Endothelial cell of umbilical vein (primary cell): ENCODE results near the gene BNIPL. TPM values are rescaled to one million over a fixed set of nuclear protein-coding genes. Genes with fewer than 3 reads are reported as not detected.

Experiments
- BruUV-seq: library from RNA; stranded (reverse); fragments of 400-500 nt; replicated peaks from 2 replicates; lab custom pipeline; 2021; lab: Mats Ljungman, UMichigan
- CTCF ChIA-PET: fragments of 300-600, 350-600 bp; sonication (Branson Sonifier 250); formaldehyde crosslinking; loops from one replicate; lab custom pipeline; 2021; ENCODE audit warnings: antibody characterized with exemption, inconsistent platforms; lab: Charles Lee
- POLR2A ChIA-PET: fragments of 300-600, 350-600 bp; sonication (Branson Sonifier 250); formaldehyde crosslinking; loops from one replicate; lab custom pipeline; 2021; ENCODE audit warnings: antibody characterized with exemption, inconsistent platforms; lab: Charles Lee
- DNase-seq: peaks from one replicate; pipeline ENCODE4 v3.0.0-alpha.2; 2011; ENCODE audit warnings: low read depth, low spot score
- FAIRE-seq: peaks from 2 replicates; lab custom pipeline; 2011; peaks lifted over from hg19 to GRCh38; lab: Jason Lieb, UNC
- H2AFZ ChIP-seq: 2 replicates; pipeline ENCODE4 v1.6.0; 2012; ENCODE audit warnings: low read depth, low read length, control low read depth, inconsistent platforms
- H3K27ac ChIP-seq: 2 replicates; pipeline ENCODE4 v1.5.1; 2011; ENCODE audit warnings: low read depth, mild to moderate bottlenecking, control low read depth, low read length, moderate library complexity; ENCODE audit not compliant: insufficient read depth
- H3K27me3 ChIP-seq, 2 experiments: 2 replicates each; pipeline versions ENCODE4 v1.6.0 to v1.6.1; 2011; ENCODE audit warnings: low read length in 2 of 2, mixed read lengths in 1 of 2; ENCODE audit not compliant: control insufficient read depth in 2 of 2, insufficient read depth in 2 of 2
- H3K36me3 ChIP-seq, 2 experiments: 2 replicates in 1 of 2; 3 replicates in 1 of 2; pipeline ENCODE4 v1.5.1; 2011; ENCODE audit warnings: low read length in 2 of 2, mild to moderate bottlenecking in 1 of 2, moderate library complexity in 1 of 2; ENCODE audit not compliant: control insufficient read depth in 2 of 2, insufficient read depth in 2 of 2; ENCODE audit errors: extremely low read depth in 1 of 2
- H3K4me1 ChIP-seq: 3 replicates; pipeline ENCODE4 v1.5.1; 2011; ENCODE audit warnings: mild to moderate bottlenecking, low read length; ENCODE audit not compliant: control insufficient read depth, insufficient read depth; ENCODE audit errors: extremely low read depth
- H3K4me2 ChIP-seq: 2 replicates; pipeline ENCODE4 v1.6.1; 2011; ENCODE audit warnings: low read length, control low read depth, mixed read lengths; ENCODE audit not compliant: insufficient read depth
- H3K4me3 ChIP-seq, 3 experiments: fragments of 200-600 bp in 1 of 3; sonication (generic), shearing (Covaris generic) in 1 of 3; replicated peaks in 1 of 3; 2 replicates each; pipeline ENCODE4 v1.5.1; 2011 to 2016; ENCODE audit warnings: control low read depth in 3 of 3, low read length in 3 of 3, mild to moderate bottlenecking in 2 of 3, inconsistent platforms in 1 of 3, low read depth in 1 of 3, moderate library complexity in 1 of 3; ENCODE audit not compliant: insufficient read depth in 1 of 3
- H3K79me2 ChIP-seq: 2 replicates; pipeline ENCODE4 v1.6.0; 2012; ENCODE audit warnings: low read length, inconsistent platforms; ENCODE audit not compliant: control insufficient read depth, insufficient read depth
- H3K9ac ChIP-seq: replicated peaks from 2 replicates; pipeline ENCODE3; 2011; ENCODE audit warnings: low read length, control low read depth; ENCODE audit not compliant: insufficient read depth; ENCODE audit errors: extremely low read depth
- H3K9me1 ChIP-seq: replicated peaks from 3 replicates; pipeline ENCODE4 v1.6.0; 2011; ENCODE audit warnings: mild to moderate bottlenecking, low read length; ENCODE audit not compliant: control insufficient read depth, insufficient read depth; ENCODE audit errors: extremely low read depth
- H3K9me3 ChIP-seq: replicated peaks from 2 replicates; pipeline ENCODE4 v1.5.1; 2012; ENCODE audit warnings: low read length, inconsistent platforms; ENCODE audit not compliant: control insufficient read depth, insufficient read depth
- H4K20me1 ChIP-seq: replicated peaks from 2 replicates; pipeline ENCODE3; 2011; ENCODE audit warnings: mild to moderate bottlenecking, low read length; ENCODE audit not compliant: control insufficient read depth, insufficient read depth; ENCODE audit errors: extremely low read depth
- CTCF ChIP-seq, 2 donors: IDR thresholded peaks; 1 replicate in 1 of 2; 2 replicates in 1 of 2; pipeline ENCODE4 v1.5.1; 2011; ENCODE audit warnings: low read length in 2 of 2, mild to moderate bottlenecking in 2 of 2, moderate library complexity in 2 of 2, control low read depth in 1 of 2, inconsistent platforms in 1 of 2, low read depth in 1 of 2; ENCODE audit not compliant: insufficient read depth in 1 of 2; ENCODE audit errors: extremely low read depth in 1 of 2
- EZH2 ChIP-seq: IDR thresholded peaks from 2 replicates; pipeline ENCODE4 v1.6.1; 2012; ENCODE audit warnings: borderline replicate concordance, low read depth, mild to moderate bottlenecking, moderate library complexity, low read length, inconsistent platforms; ENCODE audit not compliant: severe bottlenecking
- FOS ChIP-seq: IDR thresholded peaks from 2 replicates; pipeline ENCODE4 v1.6.1; 2011; ENCODE audit warnings: mild to moderate bottlenecking, low read length, moderate library complexity, borderline replicate concordance; ENCODE audit not compliant: insufficient read depth
- GATA2 ChIP-seq: IDR thresholded peaks from 2 replicates; pipeline ENCODE4 v1.7.0; 2011; ENCODE audit warnings: low read depth, mild to moderate bottlenecking, moderate library complexity, mixed read lengths, low read length; ENCODE audit not compliant: insufficient read length, insufficient read depth
- JUN ChIP-seq: IDR thresholded peaks from 2 replicates; pipeline ENCODE4 v1.6.1; 2011; ENCODE audit warnings: borderline replicate concordance, low read depth; ENCODE audit not compliant: insufficient read length, insufficient read depth
- MYC ChIP-seq: IDR thresholded peaks from one replicate; pipeline ENCODE4 v1.6.1; 2011; ENCODE audit warnings: mild to moderate bottlenecking, low read depth, low read length
- POLR2A ChIP-seq: IDR thresholded peaks from 2 replicates; pipeline ENCODE4 v1.6.1; 2012; ENCODE audit warnings: low read depth, mild to moderate bottlenecking, control low read depth, low read length
- POLR2AphosphoS5 ChIP-seq: IDR thresholded peaks from 2 replicates; pipeline ENCODE4 v1.6.1; 2012; ENCODE audit warnings: low read depth, mild to moderate bottlenecking, control low read depth, low read length, moderate library complexity; ENCODE audit not compliant: insufficient read depth
- dilution Hi-C: fragments of 300-500 bp; cut with MboI; formaldehyde crosslinking; loops from one replicate; pipeline ENCODE4 v1.15.0; 2019; ENCODE audit warnings: low sequenced_read_pairs; ENCODE audit not compliant: extremely low pct_ligation_motif_present
- intact Hi-C: fragments of 100-400 bp; cut with micrococcal nuclease; formaldehyde crosslinking; loops from one replicate; pipeline ENCODE4 v1.10.0; 2022
- polyA plus RNA-seq, 4 experiments: library from polyadenylated mRNA; depleted of rRNA in 3 of 4; stranded (reverse) in 3 of 4; unstranded in 1 of 4; fragments of >200 nt; gene quantifications; 2 replicates each; pipeline versions ENCODE4 v1.2.1 to v1.2.3, GENCODE V29; 2011 to 2012; ENCODE audit warnings: missing spikeins in 1 of 4
- total RNA-seq: library from RNA; stranded (reverse); gene quantifications from 2 replicates; pipeline ENCODE4 v1.2.3, GENCODE V29; 2021
- TF ChIP-seq, protein P1 (sequence below): IDR thresholded peaks from 2 replicates; pipeline ENCODE4 v1.6.1; 2011; ENCODE audit not compliant: insufficient read depth, insufficient read length

BNIPL gene
- total and polyA plus RNA-seq, 2 donors (not counting 3 experiments of a cell fraction or from before 2014, with no cell fraction given) = 0.26 to 0.42 TPM

GRCh38 chr1:151059109-151060006, 23.0 kb downstream of the BNIPL start, which contains the start of gene CDC42SE1:
Gene CDC42SE1 (minus strand): TSS chr1:151059622. CDS start chr1:151055730, 3,892 bp downstream.
- intact Hi-C loops (loop anchor here (1.0 to 2.0 kb wide), 2 partner anchors 11 to 51 kb away; partner anchors contain the start of gene PRUNE1), dilution Hi-C loops (no loop called here)

More at GRCh38 chr1:151059109-151060006, 23.0 kb downstream of the BNIPL start, which contains the start of gene CDC42SE1:
- Histone ChIP-seq H3K4me1 (peaks cover 33% of the 10 kb centered on the region), H3K79me2 (peaks cover 92% of the 10 kb centered on the region), H4K20me1 (peaks cover 9% of the 10 kb centered on the region), H3K27me3 (no peaks in the 10 kb centered on the region), H3K4me2 (peak within 1 kb of the TSS; percentile 96), H3K36me3 (peaks cover 18% of the 10 kb centered on the region in 2 experiments), H3K9me1 (no peaks in the 10 kb centered on the region), H3K27ac (peak within 1 kb of the TSS; percentile 91), H3K9me3 (no peaks in the 10 kb centered on the region), H3K4me3 (peak within 1 kb of the TSS; percentile 82 to 94 (median 91)), H2AFZ (peak within 1 kb of the TSS; percentile 77), H3K9ac (peak within 1 kb of the TSS; percentile 90)
- peak; percentile 87 for DNase-seq
- ChIA-PET CTCF (interaction anchor here (0.6 to 6.1 kb wide), 13 partner anchors 9 to 137 kb away, joined by 3 to 39 read pairs (median 5); partner anchors contain the start of genes BNIPL, C1orf56, GABPB2 and MINDY1), POLR2A (no interaction called here)
- no peak for TF ChIP-seq FOS
- peak; percentile 87 for TF ChIP-seq POLR2AphosphoS5
- no peak for TF ChIP-seq EZH2
- no peak for TF ChIP-seq MYC
- TF ChIP-seq, protein P1, sequence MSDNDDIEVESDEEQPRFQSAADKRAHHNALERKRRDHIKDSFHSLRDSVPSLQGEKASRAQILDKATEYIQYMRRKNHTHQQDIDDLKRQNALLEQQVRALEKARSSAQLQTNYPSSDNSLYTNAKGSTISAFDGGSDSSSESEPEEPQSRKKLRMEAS = no peak
- TF ChIP-seq GATA2 = no peak
- peak; percentile 89 for TF ChIP-seq POLR2A
- TF ChIP-seq CTCF (IDR thresholded peaks at IDR 0.05; ENCODE audit: extremely low read depth in 1 of 2, insufficient read depth in 1 of 2, low read depth in 1 of 2, low read length in 2 of 2) = peak; percentile 60 to 88
- no peak for TF ChIP-seq JUN
- peak; percentile 93 for FAIRE-seq
- BruUV-seq = no TSS peak
